Activated CD8-positive, alpha-beta T cell treated with anti-CD3 and anti-CD28 coated beads, Interleukin-2, amount 10 ng/mL, durations not matched to agents 7 days and 5 days (primary cell): ENCODE measurements around the gene CHMP4B. TPM values are rescaled to one million over a fixed set of nuclear protein-coding genes. Genes with fewer than 3 reads are reported as not detected.

Source experiments
- ATAC-seq: fragments of 150-1000 bp; cut with Tn5 transposase; one replicate; pipeline ENCODE4 v1.10.0; 2021; ENCODE audit warnings: moderate library complexity
- CTCF ChIA-PET: fragments of 350-600 bp; sonication (Branson Sonifier 250); formaldehyde crosslinking; loops from one replicate; lab custom pipeline; 2021; ENCODE audit warnings: antibody characterized with exemption; lab: Charles Lee
- POLR2A ChIA-PET: fragments of 350-600 bp; sonication (Branson Sonifier 250); formaldehyde crosslinking; loops from one replicate; lab custom pipeline; 2021; ENCODE audit warnings: antibody characterized with exemption; lab: Charles Lee
- DNase-seq: peaks from one replicate; pipeline ENCODE4 v3.0.0-alpha.2; 2020
- H3K27ac Mint-ChIP-seq: one replicate; pipeline ENCODE4 v1.8.0; 2021; ENCODE audit warnings: mild to moderate bottlenecking, mixed read lengths
- H3K27me3 Mint-ChIP-seq: one replicate; pipeline ENCODE4 v1.8.0; 2021; ENCODE audit warnings: low read depth, mixed read lengths
- H3K36me3 Mint-ChIP-seq: one replicate; pipeline ENCODE4 v1.8.0; 2021; ENCODE audit warnings: low read depth, mixed read lengths
- H3K4me1 Mint-ChIP-seq: one replicate; pipeline ENCODE4 v1.8.0; 2021; ENCODE audit warnings: low read depth, mixed read lengths
- H3K4me3 Mint-ChIP-seq: one replicate; pipeline ENCODE4 v1.8.0; 2021; ENCODE audit warnings: mild to moderate bottlenecking, mixed read lengths
- H3K9me3 Mint-ChIP-seq: one replicate; pipeline ENCODE4 v1.8.0; 2022; ENCODE audit warnings: mixed read lengths; ENCODE audit not compliant: insufficient read depth
- total RNA-seq, 2 experiments: library from RNA; stranded (reverse); gene quantifications; one replicate each; pipeline ENCODE4 v1.2.3, GENCODE V29; 2021

The CHMP4B gene
- total RNA-seq, 2 experiments from 2014 or later: 86.7 to 93.2 TPM

- ChIA-PET CTCF (interaction anchor here (1.1 kb wide), 1 partner anchor 203 kb away, joined by 3 read pairs; no protein-coding TSS in a partner anchor), POLR2A (no interaction called here)
- peaks cover 9% of the 10 kb centered on the region for H3K4me1 Mint-ChIP-seq
- no peaks in the 10 kb centered on the region for H3K36me3 Mint-ChIP-seq
- DNase-seq: no peak
- no peaks in the 10 kb centered on the region for H3K27me3 Mint-ChIP-seq
- no peaks in the 10 kb centered on the region for H3K9me3 Mint-ChIP-seq
- H3K4me3 Mint-ChIP-seq: no peak overlapping the region
- H3K27ac Mint-ChIP-seq: no peak overlapping the region
- no peak for ATAC-seq
These were observed 55.4 kb downstream of the CHMP4B start for GRCh38 chr20:33866398-33867100.

GRCh38 chr20:33868042-33868441 is 56.9 kb downstream of the CHMP4B start:
- Mint-ChIP-seq H3K4me1 (peaks cover 3% of the 10 kb centered on the region), H3K36me3 (no peaks in the 10 kb centered on the region), H3K4me3 (no peak overlapping the region), H3K27me3 (no peaks in the 10 kb centered on the region), H3K9me3 (no peaks in the 10 kb centered on the region), H3K27ac (no peak overlapping the region)
- no peak for ATAC-seq
- DNase-seq: no peak
- CTCF ChIA-PET: interaction anchor here (1.1 to 1.4 kb wide), 2 partner anchors 47 to 202 kb away, joined by 3 to 4 read pairs; no protein-coding TSS in a partner anchor
- POLR2A ChIA-PET: interaction anchor here (0.6 kb wide), 1 partner anchor 135 kb away, joined by 3 read pairs; no protein-coding TSS in a partner anchor

GRCh38 chr20:33868595-33868994 is 57.4 kb downstream of the CHMP4B start:
- H3K27me3 Mint-ChIP-seq: no peaks in the 10 kb centered on the region
- no peaks in the 10 kb centered on the region for H3K9me3 Mint-ChIP-seq
- ChIA-PET POLR2A (interaction anchor here (0.6 kb wide), 1 partner anchor 136 kb away, joined by 3 read pairs; no protein-coding TSS in a partner anchor), CTCF (interaction anchor here (1.1 to 1.4 kb wide), 2 partner anchors 46 to 201 kb away, joined by 3 to 4 read pairs; no protein-coding TSS in a partner anchor)
- H3K4me3 Mint-ChIP-seq: no peak overlapping the region
- no peak for ATAC-seq
- H3K4me1 Mint-ChIP-seq: no peaks in the 10 kb centered on the region
- H3K36me3 Mint-ChIP-seq: no peaks in the 10 kb centered on the region
- DNase-seq: no peak
- H3K27ac Mint-ChIP-seq: no peak overlapping the region

GRCh38 chr20:33869283-33869682 is 58.1 kb downstream of the CHMP4B start:
- Mint-ChIP-seq H3K9me3 (no peaks in the 10 kb centered on the region), H3K4me3 (no peak overlapping the region), H3K27ac (no peak overlapping the region), H3K36me3 (no peaks in the 10 kb centered on the region), H3K4me1 (no peaks in the 10 kb centered on the region), H3K27me3 (no peaks in the 10 kb centered on the region)
- no peak for DNase-seq
- ChIA-PET POLR2A (no interaction called here), CTCF (no interaction called here)
- ATAC-seq: no peak

GRCh38 chr20:33871362-33871761 is 60.2 kb downstream of the CHMP4B start:
- POLR2A ChIA-PET: no interaction called here
- no peaks in the 10 kb centered on the region for H3K27me3 Mint-ChIP-seq
- H3K9me3 Mint-ChIP-seq: no peaks in the 10 kb centered on the region
- H3K4me3 Mint-ChIP-seq: no peak overlapping the region
- DNase-seq (no peak), ATAC-seq (no peak)
- no peaks in the 10 kb centered on the region for H3K4me1 Mint-ChIP-seq
- no peaks in the 10 kb centered on the region for H3K36me3 Mint-ChIP-seq
- CTCF ChIA-PET: no interaction called here
- H3K27ac Mint-ChIP-seq: no peak overlapping the region

GRCh38 chr20:33874129-33874528 is 63.0 kb downstream of the CHMP4B start:
- H3K9me3 Mint-ChIP-seq: peaks cover 5% of the 10 kb centered on the region
- H3K27ac Mint-ChIP-seq: no peak overlapping the region
- H3K36me3 Mint-ChIP-seq: no peaks in the 10 kb centered on the region
- CTCF ChIA-PET: interaction anchor here (1.4 kb wide), 1 partner anchor 37 kb away, joined by 3 read pairs; no protein-coding TSS in a partner anchor
- POLR2A ChIA-PET: no interaction called here
- DNase-seq (no peak), ATAC-seq (no peak)
- no peaks in the 10 kb centered on the region for H3K4me1 Mint-ChIP-seq
- no peaks in the 10 kb centered on the region for H3K27me3 Mint-ChIP-seq
- no peak overlapping the region for H3K4me3 Mint-ChIP-seq

- CTCF ChIA-PET: no interaction called here
- Mint-ChIP-seq H3K36me3 (no peaks in the 10 kb centered on the region), H3K27ac (no peak overlapping the region), H3K4me1 (no peaks in the 10 kb centered on the region), H3K9me3 (peaks cover 9% of the 10 kb centered on the region), H3K4me3 (no peak overlapping the region), H3K27me3 (no peaks in the 10 kb centered on the region)
- POLR2A ChIA-PET: no interaction called here
- DNase-seq (no peak), ATAC-seq (no peak)
These were observed 63.9 kb downstream of the CHMP4B start for GRCh38 chr20:33875055-33875454.

- no peaks in the 10 kb centered on the region for H3K27me3 Mint-ChIP-seq
- ATAC-seq (no peak), DNase-seq (no peak)
- H3K4me1 Mint-ChIP-seq: no peaks in the 10 kb centered on the region
- H3K27ac Mint-ChIP-seq: no peak overlapping the region
- H3K9me3 Mint-ChIP-seq: peaks cover 9% of the 10 kb centered on the region
- CTCF ChIA-PET: no interaction called here
- H3K4me3 Mint-ChIP-seq: no peak overlapping the region
- H3K36me3 Mint-ChIP-seq: no peaks in the 10 kb centered on the region
- POLR2A ChIA-PET: no interaction called here
These were observed 64.4 kb downstream of the CHMP4B start for GRCh38 chr20:33875534-33876026.

GRCh38 chr20:33878583-33878982 is 67.4 kb downstream of the CHMP4B start:
- Mint-ChIP-seq H3K9me3 (peaks cover 9% of the 10 kb centered on the region), H3K4me3 (no peak overlapping the region), H3K4me1 (no peaks in the 10 kb centered on the region), H3K27me3 (peaks cover 2% of the 10 kb centered on the region), H3K27ac (no peak overlapping the region), H3K36me3 (no peaks in the 10 kb centered on the region)
- POLR2A ChIA-PET: no interaction called here
- CTCF ChIA-PET: no interaction called here
- no peak for ATAC-seq
- DNase-seq: no peak

GRCh38 chr20:33880396-33880795 is 69.2 kb downstream of the CHMP4B start:
- Mint-ChIP-seq H3K9me3 (peaks cover 9% of the 10 kb centered on the region), H3K27ac (no peak overlapping the region), H3K4me1 (peaks cover 3% of the 10 kb centered on the region), H3K4me3 (no peak overlapping the region), H3K27me3 (peaks cover 2% of the 10 kb centered on the region), H3K36me3 (no peaks in the 10 kb centered on the region)
- CTCF ChIA-PET: no interaction called here
- POLR2A ChIA-PET: no interaction called here
- no peak for ATAC-seq
- no peak for DNase-seq

GRCh38 chr20:33881989-33882388 is 70.8 kb downstream of the CHMP4B start:
- Mint-ChIP-seq H3K27me3 (peaks cover 2% of the 10 kb centered on the region), H3K4me1 (peaks cover 3% of the 10 kb centered on the region), H3K4me3 (no peak overlapping the region), H3K36me3 (no peaks in the 10 kb centered on the region), H3K27ac (no peak overlapping the region), H3K9me3 (peaks cover 9% of the 10 kb centered on the region)
- DNase-seq (no peak), ATAC-seq (no peak)
- CTCF ChIA-PET: no interaction called here
- POLR2A ChIA-PET: no interaction called here

GRCh38 chr20:33882481-33882880 is 71.3 kb downstream of the CHMP4B start:
- H3K4me1 Mint-ChIP-seq: peaks cover 3% of the 10 kb centered on the region
- ChIA-PET POLR2A (no interaction called here), CTCF (interaction anchor here (0.6 kb wide), 1 partner anchor 224 kb away, joined by 3 read pairs; no protein-coding TSS in a partner anchor)
- H3K27me3 Mint-ChIP-seq: peaks cover 2% of the 10 kb centered on the region
- no peak for ATAC-seq
- H3K9me3 Mint-ChIP-seq: peaks cover 9% of the 10 kb centered on the region
- H3K4me3 Mint-ChIP-seq: no peak overlapping the region
- H3K36me3 Mint-ChIP-seq: no peaks in the 10 kb centered on the region
- H3K27ac Mint-ChIP-seq: no peak overlapping the region
- DNase-seq: no peak
